ENCODE results near the gene UQCC5.

UQCC5 gene

DNA sequence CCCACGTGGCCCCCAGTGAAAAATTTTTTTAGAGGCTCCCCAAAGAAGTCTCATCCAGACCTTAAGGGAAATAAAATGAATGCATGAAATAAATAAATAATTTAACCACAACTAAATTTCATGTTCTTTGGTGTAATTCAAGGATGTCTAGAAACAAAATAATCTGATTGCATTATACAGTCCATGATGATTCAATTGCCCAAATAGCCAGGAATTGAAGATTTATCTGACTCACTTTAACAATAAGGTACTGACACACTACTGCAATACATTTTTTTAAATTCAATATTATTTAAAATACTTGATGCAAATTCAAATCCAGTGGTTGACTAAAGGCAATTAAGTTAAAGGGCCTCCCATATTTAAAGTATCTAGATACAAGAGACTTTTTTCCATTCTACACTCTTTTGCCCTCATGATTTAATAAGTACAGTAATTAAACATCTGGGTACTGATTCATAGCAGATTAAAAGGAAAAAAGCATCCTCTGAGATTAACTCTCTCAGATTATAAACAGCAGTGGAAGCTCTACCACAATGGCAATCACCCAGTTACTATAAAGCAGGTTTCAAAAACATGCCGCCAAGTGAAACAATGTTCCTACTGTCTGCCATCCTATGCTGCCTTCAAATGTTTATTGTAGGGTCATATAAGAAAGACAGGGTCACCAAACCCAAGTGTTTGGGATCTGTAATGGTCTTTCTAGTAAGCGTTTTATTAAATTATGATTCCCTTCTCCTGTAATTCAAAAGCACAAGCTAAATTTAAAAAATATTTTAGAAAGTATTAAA lies 9.9 kb downstream of the UQCC5 start:
- Mint-ChIP-seq H3K4me1 (ENCODE audit: low read depth) (peaks cover 7% of the 10 kb centered on the region), H3K27me3 (no peaks in the 10 kb centered on the region), H3K27ac (no peak overlapping the region), H3K36me3 (ENCODE audit: low read depth) (peaks cover 91% of the 10 kb centered on the region), H3K9me3 (no peaks in the 10 kb centered on the region), H3K4me3 (no peak overlapping the region)
- intact Hi-C loops (cut with micrococcal nuclease), result no loop called here

DNA sequence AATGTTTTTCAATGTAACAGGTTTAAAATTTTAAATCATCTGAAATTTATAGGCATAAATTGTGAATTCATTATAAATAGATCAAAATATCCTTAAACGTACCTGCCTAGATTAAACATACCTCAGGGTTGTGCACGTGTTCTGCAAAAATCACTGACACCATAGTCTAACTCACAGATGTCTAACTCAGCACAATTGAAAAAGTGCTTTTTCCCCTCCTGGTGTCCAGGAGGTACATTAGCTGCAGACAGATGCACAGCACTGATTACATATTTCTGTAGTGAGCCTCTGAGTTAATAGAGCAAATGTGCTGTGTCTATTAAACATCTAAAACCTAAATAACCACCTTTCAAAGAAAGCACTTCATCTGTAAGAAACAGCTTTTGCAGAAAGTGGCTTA lies 10.7 kb downstream of the UQCC5 start:
- peaks cover 91% of the 10 kb centered on the region for H3K36me3 Mint-ChIP-seq (ENCODE audit: low read depth)
- no peak overlapping the region for H3K27ac Mint-ChIP-seq
- no peaks in the 10 kb centered on the region for H3K9me3 Mint-ChIP-seq
- no peaks in the 10 kb centered on the region for H3K27me3 Mint-ChIP-seq
- peaks cover 10% of the 10 kb centered on the region for H3K4me1 Mint-ChIP-seq (ENCODE audit: low read depth)
- no peak overlapping the region for H3K4me3 Mint-ChIP-seq
- intact Hi-C loops (cut with micrococcal nuclease), result no loop called here

DNA sequence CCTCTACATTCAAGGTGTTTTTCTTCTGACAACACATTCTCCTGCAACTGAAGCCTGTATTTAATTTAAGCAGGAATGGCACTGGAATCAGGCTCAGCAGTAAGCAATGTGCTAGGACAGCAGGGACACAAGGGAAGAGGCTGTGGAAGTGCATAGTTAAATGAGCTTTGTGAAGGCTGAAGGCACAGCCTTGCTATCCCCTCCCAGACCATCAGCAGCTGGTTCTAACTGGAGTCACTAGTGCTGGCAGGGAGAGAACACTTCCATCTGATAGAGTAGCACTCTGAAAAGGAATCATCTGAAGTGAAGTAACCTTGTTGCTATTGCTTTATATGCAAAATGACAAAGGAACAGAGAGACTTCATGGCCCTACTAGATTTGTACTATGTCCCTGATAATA lies 14.7 kb downstream of the UQCC5 start:
- H3K4me3 Mint-ChIP-seq, result no peak overlapping the region
- H3K36me3 Mint-ChIP-seq (ENCODE audit: low read depth), result peaks cover 85% of the 10 kb centered on the region
- H3K9me3 Mint-ChIP-seq, result no peaks in the 10 kb centered on the region
- H3K4me1 Mint-ChIP-seq (ENCODE audit: low read depth), result peaks cover 5% of the 10 kb centered on the region
- no peak overlapping the region for H3K27ac Mint-ChIP-seq
- intact Hi-C loops (cut with micrococcal nuclease), result no loop called here
- H3K27me3 Mint-ChIP-seq, result no peaks in the 10 kb centered on the region

DNA sequence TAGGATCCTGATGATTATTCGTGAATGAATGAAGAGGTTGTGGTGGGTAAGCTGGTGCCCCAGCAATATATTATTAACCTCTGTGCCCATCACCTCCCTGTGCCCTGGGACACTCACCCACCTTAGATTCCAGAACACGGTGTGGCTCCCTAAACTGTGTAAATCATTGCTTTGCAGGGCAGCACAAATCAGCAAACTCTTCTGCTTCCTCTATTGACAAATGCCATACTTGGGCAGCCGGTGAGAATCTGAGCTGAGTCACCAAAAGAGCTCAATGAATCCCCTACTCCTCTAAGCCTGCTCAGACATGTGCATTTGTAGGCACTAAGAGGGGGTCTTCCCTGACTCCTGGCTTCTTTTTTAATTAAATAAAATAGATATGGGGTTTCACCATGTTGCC lies 15.7 kb downstream of the UQCC5 start:
- no peaks in the 10 kb centered on the region for H3K27me3 Mint-ChIP-seq
- H3K4me1 Mint-ChIP-seq (ENCODE audit: low read depth), result peaks cover 5% of the 10 kb centered on the region
- no peak overlapping the region for H3K4me3 Mint-ChIP-seq
- no peak overlapping the region for H3K27ac Mint-ChIP-seq
- H3K36me3 Mint-ChIP-seq (ENCODE audit: low read depth), result peaks cover 87% of the 10 kb centered on the region
- intact Hi-C loops (cut with micrococcal nuclease), result no loop called here
- H3K9me3 Mint-ChIP-seq, result no peaks in the 10 kb centered on the region

DNA sequence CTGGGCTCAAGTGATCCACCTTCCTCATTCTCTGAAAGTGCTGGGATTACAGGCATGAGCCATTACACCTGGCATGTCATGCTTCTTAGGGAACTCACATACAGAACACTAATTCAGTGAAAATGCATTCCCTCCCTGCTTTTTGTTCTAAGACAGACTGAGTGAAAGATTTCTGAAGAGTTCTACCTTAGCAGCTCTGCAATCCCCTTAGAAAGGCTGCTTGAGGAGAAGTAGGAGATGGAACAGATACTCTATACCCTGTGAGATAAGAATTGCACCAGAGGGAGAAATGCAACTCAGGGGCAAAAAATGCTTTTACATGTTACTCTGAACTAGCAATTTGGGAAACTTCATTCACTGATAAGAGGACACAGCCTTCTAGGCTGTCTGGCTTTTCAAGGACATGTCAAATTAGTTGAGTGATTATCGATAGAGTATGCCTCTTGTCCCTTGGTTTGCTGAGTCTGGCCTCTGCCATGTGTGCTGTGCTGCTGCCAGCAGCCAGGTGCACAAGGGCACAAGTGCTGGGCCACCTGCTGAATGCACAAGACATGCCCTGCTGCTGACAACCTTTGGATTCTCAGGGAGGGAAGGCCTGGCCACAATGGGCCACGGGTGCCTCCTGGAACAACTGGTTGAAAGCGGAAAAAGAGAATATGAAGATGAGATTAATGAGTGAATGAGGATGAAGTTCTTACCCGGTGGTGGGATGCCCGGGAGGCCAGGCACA lies 17.8 kb downstream of the UQCC5 start:
- H3K4me1 Mint-ChIP-seq (ENCODE audit: low read depth), result peaks cover 5% of the 10 kb centered on the region
- H3K4me3 Mint-ChIP-seq, result no peak overlapping the region
- intact Hi-C loops (cut with micrococcal nuclease), result no loop called here
- H3K9me3 Mint-ChIP-seq, result no peaks in the 10 kb centered on the region
- H3K36me3 Mint-ChIP-seq (ENCODE audit: low read depth), result peaks cover 87% of the 10 kb centered on the region
- H3K27me3 Mint-ChIP-seq, result no peaks in the 10 kb centered on the region
- H3K27ac Mint-ChIP-seq, result no peak overlapping the region

DNA sequence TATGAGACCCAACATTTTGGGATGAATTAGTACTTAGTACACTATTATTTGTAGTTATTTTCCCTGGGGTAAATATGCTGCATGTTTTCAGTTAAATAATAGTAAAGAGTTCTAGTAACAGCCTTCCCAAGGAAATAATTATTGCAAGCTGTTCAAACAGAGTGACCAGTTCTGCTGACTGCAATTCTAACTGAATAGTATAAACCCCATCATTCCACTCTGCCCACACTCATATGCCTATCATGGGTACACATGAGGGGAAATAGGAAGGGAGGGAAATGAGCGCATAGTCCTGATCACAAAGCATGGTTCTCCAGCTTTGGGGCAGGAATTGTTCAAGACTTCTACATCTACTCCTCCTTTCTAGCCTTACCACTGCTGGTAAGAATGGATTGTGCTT lies 18.7 kb downstream of the UQCC5 start:
- H3K9me3 Mint-ChIP-seq, result no peaks in the 10 kb centered on the region

DNA sequence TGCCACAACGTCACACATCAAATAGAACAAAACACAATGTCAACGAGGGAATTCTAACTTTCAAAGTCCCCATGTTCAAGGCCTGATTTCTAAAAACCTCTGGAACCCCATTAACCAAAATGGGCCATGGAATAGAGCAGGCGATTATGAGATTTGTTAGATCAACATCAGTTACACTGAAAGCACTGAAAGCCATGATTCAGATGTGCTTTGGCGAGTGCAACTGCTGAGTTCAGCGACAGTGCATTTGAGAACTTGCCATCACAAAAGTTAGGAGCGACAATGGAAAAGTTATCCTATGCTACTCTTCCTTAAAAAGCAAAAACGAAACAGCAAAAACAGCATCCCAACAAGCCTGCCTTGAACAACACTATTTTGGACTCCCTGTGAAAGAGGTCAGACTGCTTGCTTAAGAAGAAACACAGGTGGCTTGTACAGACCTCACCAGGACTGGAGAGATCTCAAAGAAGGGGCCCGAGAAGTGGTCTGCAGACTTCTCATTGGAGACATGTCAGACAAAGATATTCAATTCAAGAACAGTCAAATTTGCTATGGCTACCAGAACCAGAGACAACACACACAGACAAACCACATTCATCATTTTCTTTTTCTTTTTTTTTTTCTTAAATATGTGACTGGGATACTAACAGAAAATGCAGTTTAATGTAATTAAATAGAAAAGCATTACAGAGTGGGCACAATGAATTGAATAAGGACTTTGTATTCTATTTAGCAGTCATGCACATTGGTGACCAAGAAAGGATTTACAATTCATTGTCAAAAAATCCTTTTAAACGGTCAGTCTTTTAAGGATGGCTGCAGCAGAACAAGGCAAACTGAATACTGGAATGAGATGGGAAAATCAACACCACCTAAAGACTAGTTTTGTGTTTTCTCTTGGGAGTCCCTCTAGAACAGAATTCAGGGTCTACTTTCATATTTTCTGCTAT lies 20.9 kb downstream of the UQCC5 start:
- no peaks in the 10 kb centered on the region for H3K27me3 Mint-ChIP-seq
- H3K36me3 Mint-ChIP-seq (ENCODE audit: low read depth), result peaks cover 88% of the 10 kb centered on the region
- no peak overlapping the region for H3K4me3 Mint-ChIP-seq
- peaks cover under 1% of the 10 kb centered on the region for H3K4me1 Mint-ChIP-seq (ENCODE audit: low read depth)
- no peak overlapping the region for H3K27ac Mint-ChIP-seq
- H3K9me3 Mint-ChIP-seq, result no peaks in the 10 kb centered on the region
- intact Hi-C loops (cut with micrococcal nuclease), result no loop called here

More for the DNA sequence above, 18.7 kb downstream of the UQCC5 start:
- no peak overlapping the region for H3K4me3 Mint-ChIP-seq
- peaks cover 88% of the 10 kb centered on the region for H3K36me3 Mint-ChIP-seq (ENCODE audit: low read depth)
- H3K4me1 Mint-ChIP-seq (ENCODE audit: low read depth), result peaks cover 5% of the 10 kb centered on the region
- H3K27me3 Mint-ChIP-seq, result no peaks in the 10 kb centered on the region
- H3K27ac Mint-ChIP-seq, result no peak overlapping the region
- intact Hi-C loops (cut with micrococcal nuclease), result no loop called here

DNA sequence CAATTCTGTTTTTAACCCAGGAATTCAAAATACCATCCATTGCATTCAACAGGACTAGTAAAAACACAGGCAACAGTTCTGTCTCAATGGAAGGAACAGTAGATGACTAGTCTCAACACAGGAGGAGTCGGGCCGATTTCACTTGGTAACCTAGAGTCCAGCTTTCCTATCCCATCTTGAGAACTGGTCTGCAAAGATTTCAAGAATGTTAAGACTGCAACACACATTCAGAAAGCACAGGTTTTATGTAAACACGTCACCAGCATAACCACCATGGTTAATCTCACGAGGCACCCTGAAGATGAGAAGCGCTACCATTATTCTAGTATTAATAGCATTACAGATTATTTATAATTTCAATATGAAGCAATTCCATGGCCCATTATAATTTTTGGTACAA lies 22.0 kb downstream of the UQCC5 start:
- H3K27ac Mint-ChIP-seq, result no peak overlapping the region
- no peaks in the 10 kb centered on the region for H3K4me1 Mint-ChIP-seq (ENCODE audit: low read depth)
- no peaks in the 10 kb centered on the region for H3K9me3 Mint-ChIP-seq
- H3K4me3 Mint-ChIP-seq, result no peak overlapping the region
- H3K27me3 Mint-ChIP-seq, result no peaks in the 10 kb centered on the region
- intact Hi-C loops (cut with micrococcal nuclease), result no loop called here
- H3K36me3 Mint-ChIP-seq (ENCODE audit: low read depth), result peaks cover 88% of the 10 kb centered on the region

DNA sequence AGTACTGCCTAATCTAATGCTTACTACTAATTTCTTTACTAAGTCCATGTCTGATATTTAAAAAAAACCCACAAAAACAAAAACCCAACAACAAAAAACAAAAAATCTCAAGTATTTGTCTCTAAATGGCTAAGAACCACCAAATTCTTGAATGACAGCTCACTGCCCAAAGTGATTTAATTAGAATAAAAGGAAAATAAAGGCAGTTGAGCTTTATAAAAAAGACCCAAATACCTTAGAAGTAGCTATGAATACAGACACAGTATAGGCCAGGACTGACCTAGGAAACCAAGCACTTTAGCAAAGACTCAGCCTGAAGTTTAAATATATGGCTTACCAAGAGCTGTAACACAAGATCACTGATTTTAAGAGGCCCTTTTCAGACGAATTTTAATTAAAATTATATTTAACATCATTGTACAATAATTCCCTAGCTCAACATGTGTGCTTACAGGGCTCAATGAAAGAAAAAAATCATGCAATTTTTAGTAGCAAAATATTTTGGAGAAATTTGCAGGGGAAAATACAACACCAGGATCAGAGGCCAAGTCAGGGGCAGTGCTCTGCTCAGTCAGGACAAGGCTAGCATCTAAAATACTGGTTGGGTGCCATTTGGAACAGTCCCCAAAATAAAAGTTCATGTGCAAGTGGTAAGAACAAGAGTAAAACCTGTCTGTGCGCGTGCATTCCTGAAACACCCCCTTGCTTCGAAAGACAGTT lies 24.8 kb downstream of the UQCC5 start:
- H3K9me3 Mint-ChIP-seq, result no peaks in the 10 kb centered on the region
- H3K4me3 Mint-ChIP-seq, result no peak overlapping the region
- H3K36me3 Mint-ChIP-seq (ENCODE audit: low read depth), result peaks cover 95% of the 10 kb centered on the region
- H3K27me3 Mint-ChIP-seq, result no peaks in the 10 kb centered on the region
- H3K4me1 Mint-ChIP-seq (ENCODE audit: low read depth), result no peaks in the 10 kb centered on the region
- intact Hi-C loops (cut with micrococcal nuclease), result loop anchor here (5.0 kb wide), 1 partner anchor 86 kb away; no protein-coding TSS in a partner anchor
- H3K27ac Mint-ChIP-seq, result no peak overlapping the region

DNA sequence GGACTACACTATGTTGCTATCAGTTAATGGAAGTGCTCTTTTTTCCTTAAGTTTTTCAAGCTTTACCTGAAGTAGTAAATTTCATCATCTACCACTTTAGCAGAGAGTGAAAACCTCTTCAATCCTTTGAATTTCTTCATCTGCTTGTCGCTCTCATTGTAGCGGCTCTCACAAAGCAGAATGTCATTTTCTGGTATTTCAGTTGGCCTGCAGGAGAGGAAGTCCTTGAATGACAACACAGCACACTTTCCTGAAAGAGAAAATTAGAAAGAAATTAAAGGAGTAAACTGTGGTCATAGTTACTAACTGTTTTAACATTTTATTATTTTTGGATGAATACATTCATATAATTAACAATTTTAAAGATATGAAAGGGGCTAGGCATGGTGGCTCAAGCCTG lies 27.6 kb downstream of the UQCC5 start:
- Mint-ChIP-seq H3K27me3 (no peaks in the 10 kb centered on the region), H3K4me1 (ENCODE audit: low read depth) (no peaks in the 10 kb centered on the region), H3K36me3 (ENCODE audit: low read depth) (peaks cover 97% of the 10 kb centered on the region), H3K9me3 (no peaks in the 10 kb centered on the region), H3K27ac (no peak overlapping the region), H3K4me3 (no peak overlapping the region)
- intact Hi-C loops (cut with micrococcal nuclease), result loop anchor here (5.0 kb wide), 1 partner anchor 83 kb away; no protein-coding TSS in a partner anchor

DNA sequence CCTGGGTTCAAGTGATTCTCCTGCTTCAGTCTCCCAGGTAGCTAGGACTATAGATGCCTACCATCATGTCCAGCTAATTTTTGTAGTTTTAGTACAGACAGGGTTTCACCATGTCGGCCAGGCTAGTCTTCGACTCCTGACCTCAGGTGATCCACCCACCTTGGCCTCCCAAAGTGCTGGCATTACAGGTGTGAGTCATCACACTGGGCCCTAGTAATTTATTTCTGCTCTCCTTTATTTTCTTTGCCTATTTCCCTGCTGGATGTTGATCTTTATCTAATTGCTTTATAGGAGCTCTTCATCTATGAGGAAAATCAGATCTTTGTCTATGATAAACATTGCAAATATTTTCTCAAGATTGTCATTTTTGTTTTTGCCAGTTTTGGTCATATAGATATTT lies 31.7 kb downstream of the UQCC5 start:
- Mint-ChIP-seq H3K27ac (no peak overlapping the region), H3K4me3 (no peak overlapping the region), H3K36me3 (ENCODE audit: low read depth) (peaks cover 93% of the 10 kb centered on the region), H3K9me3 (no peaks in the 10 kb centered on the region), H3K4me1 (ENCODE audit: low read depth) (no peaks in the 10 kb centered on the region), H3K27me3 (no peaks in the 10 kb centered on the region)
- intact Hi-C loops (cut with micrococcal nuclease), result no loop called here

DNA sequence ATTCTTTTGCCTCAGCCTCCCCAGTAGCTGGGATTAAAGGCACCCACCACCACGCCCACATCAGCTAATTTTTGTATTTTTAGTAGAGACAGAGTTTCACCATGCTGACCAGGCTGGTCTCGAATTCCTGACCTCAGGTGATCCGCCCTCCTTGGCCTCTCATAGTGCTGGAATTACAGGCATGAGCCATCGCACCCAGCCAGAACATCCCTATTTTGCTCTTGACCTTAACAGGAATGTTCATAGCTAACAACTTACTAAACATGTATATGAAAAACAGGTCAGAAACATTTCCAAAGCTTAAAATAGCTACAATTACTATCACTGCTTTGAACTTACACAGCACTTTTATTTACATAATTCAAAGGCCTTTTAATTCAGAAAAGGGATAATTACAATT lies 33.7 kb downstream of the UQCC5 start:
- intact Hi-C loops (cut with micrococcal nuclease), result loop anchor here (5.0 kb wide), 1 partner anchor 57 kb away; no protein-coding TSS in a partner anchor
- Mint-ChIP-seq H3K27me3 (no peaks in the 10 kb centered on the region), H3K4me1 (ENCODE audit: low read depth) (no peaks in the 10 kb centered on the region), H3K9me3 (no peaks in the 10 kb centered on the region), H3K36me3 (ENCODE audit: low read depth) (peaks cover 92% of the 10 kb centered on the region), H3K27ac (no peak overlapping the region), H3K4me3 (no peak overlapping the region)

DNA sequence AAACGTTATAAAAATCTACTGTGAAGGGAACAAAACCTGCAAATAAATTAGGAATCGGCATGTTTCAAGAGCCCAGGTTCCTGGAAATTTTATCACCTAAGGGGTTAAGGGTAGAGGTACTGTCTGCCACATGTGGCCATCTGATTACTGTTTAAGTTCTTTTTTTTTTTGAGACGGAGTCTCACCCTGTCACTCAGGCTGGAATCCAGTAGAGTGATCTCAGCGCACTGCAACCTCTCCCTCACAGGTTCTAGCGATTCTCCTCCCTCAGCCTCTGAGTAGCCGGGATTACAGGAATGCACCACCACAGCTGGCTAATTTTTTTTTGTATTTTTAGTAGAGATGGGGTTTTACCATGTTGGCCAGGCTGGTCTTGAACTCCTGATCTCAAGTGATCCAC lies 35.8 kb downstream of the UQCC5 start:
- intact Hi-C loops (cut with micrococcal nuclease), result loop anchor here (5.0 kb wide), 1 partner anchor 55 kb away; no protein-coding TSS in a partner anchor
- H3K27me3 Mint-ChIP-seq, result no peaks in the 10 kb centered on the region
- no peak overlapping the region for H3K4me3 Mint-ChIP-seq

More for the DNA sequence above, 35.8 kb downstream of the UQCC5 start:
- Mint-ChIP-seq H3K36me3 (ENCODE audit: low read depth) (peaks cover 95% of the 10 kb centered on the region), H3K4me1 (ENCODE audit: low read depth) (no peaks in the 10 kb centered on the region), H3K27ac (no peak overlapping the region), H3K9me3 (no peaks in the 10 kb centered on the region)

Data from dendritic cell treated with granulocyte-macrophage colony-stimulating factor and Interleukin-4, amounts not matched to agents 40 ng/mL and 50 ng/mL, for 4 days (primary cell).